CMK (cell line): ENCODE data around the gene NAA10.

Source experiments
- DNase-seq: peaks from one replicate; pipeline ENCODE4 v3.0.0-alpha.2; 2010; ENCODE audit warnings: low read depth

NAA10 gene

DNA sequence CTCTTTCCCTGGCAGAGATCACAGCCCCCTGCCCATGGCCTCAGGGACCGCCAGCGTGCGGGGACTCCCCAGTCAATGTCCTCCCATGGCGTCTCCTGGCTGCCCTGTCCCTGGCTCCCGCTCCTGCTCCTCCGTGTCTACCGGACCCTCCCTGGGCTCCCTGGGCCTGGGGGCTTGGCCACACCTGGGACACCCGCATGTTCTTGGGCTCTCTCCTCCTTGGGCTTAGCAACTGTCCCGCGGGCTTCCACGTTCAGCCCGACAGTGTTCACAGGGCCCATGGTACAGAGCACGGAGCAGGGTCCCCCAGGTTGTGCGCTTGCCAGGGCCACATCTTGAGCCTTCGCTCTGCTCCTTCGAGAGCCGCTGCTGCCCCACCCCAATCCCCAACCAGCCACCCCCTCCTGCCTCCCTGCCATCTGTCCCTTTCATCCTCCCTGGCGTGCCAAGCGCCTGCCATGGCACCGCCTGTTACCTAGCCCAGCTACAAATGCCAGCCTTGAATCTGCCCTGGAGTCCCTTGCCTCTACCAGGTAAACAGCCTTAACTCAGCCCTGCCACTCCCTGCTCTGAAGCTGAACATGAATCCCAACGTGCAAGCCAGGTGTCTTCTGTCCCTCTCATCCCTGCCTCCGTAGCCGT lies 26.5 kb downstream of the NAA10 start:
- no peak for DNase-seq

DNA sequence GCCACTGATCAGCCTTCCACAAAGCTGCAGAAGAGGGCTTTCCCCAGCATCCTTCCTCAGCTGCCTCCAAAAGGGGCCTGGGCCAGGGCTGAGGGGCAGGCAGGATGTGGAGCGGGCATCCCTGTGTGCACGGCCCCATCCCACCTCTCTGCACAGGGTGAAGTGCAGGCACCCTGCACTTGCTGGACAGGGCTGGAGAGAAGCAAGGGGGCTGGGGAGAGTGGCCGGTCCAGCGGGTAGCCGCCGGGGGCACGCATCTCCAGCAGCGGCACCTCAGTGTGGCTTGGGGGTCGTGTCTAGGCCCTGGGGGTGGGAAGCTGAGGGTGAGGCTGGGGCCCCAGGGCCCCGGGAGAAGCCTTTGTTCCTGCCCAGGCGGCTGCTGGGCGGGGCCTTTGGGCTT lies 27.4 kb downstream of the NAA10 start:
- DNase-seq: no peak

DNA sequence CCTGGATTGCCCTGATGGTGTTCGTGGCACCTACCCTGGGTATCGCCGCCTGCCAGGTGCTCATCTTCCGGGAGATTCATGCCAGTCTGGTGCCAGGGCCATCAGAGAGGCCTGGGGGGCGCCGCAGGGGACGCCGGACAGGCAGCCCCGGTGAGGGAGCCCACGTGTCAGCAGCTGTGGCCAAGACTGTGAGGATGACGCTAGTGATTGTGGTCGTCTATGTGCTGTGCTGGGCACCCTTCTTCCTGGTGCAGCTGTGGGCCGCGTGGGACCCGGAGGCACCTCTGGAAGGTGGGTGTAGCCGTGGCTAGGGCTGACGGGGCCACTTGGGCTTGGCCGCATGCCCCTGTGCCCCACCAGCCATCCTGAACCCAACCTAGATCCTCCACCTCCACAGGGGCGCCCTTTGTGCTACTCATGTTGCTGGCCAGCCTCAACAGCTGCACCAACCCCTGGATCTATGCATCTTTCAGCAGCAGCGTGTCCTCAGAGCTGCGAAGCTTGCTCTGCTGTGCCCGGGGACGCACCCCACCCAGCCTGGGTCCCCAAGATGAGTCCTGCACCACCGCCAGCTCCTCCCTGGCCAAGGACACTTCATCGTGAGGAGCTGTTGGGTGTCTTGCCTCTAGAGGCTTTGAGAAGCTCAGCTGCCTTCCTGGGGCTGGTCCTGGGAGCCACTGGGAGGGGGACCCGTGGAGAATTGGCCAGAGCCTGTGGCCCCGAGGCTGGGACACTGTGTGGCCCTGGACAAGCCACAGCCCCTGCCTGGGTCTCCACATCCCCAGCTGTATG lies 28.5 kb downstream of the NAA10 start:
- no peak for DNase-seq

DNA sequence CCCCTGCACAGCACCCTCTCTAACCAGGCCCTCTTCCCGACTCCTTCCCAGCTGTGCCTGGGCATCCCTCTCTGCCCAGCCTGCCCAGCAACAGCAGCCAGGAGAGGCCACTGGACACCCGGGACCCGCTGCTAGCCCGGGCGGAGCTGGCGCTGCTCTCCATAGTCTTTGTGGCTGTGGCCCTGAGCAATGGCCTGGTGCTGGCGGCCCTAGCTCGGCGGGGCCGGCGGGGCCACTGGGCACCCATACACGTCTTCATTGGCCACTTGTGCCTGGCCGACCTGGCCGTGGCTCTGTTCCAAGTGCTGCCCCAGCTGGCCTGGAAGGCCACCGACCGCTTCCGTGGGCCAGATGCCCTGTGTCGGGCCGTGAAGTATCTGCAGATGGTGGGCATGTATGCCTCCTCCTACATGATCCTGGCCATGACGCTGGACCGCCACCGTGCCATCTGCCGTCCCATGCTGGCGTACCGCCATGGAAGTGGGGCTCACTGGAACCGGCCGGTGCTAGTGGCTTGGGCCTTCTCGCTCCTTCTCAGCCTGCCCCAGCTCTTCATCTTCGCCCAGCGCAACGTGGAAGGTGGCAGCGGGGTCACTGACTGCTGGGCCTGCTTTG lies 29.2 kb downstream of the NAA10 start:
- DNase-seq: no peak

DNA sequence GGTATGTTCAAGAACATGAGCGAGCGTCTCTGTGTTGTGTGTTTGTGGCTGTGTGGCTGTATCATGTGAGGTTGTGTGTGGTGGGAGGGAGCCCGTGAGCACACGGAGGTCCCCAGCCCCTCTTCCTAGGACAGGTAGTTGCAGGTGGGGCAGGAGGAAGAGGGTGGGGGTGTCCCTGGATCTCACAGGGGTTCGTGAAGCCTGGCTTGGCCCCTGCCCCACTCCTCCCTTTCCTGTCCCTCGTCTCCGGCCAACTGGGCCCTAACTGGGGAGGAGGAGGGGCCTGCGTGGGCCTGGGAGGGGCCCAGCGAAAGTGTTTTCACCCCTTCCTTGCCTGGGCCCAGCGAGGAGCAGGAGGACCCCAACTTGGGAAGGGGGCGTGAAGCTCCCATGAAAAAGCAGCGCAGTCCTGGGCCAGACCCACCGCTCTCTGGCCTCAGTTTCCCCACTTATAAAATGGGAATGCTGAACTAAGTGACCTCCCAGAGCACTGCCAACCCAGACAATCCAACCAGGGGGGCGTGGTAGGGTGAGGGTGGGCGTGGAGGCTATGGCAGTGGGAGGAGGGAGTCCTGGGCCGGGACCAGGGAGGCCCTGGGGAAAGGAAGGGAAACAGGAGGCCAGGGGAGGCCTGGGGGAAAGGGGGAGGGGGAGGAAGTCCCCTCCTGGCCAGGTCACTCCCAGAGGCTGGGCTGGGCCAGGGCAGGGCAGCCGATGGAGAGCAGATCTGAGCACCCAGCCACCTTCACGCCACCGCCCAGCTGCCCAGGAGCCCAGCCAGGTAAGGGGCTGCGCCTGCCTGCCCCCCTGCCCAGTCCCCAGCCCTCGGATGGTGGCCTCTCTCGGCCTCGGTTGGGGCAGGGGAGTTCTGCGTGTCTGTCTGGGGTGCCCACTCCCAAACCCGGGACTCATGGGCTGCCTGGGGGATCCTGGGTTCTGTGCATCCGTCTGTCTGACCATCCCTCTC lies 30.6 kb downstream of the NAA10 start, which contains the start of gene AVPR2:
TSS of gene AVPR2 (plus strand) at position 683 of the 967 bp plus-strand sequence. CDS start 473 bp downstream, outside the sequence.
- DNase-seq: no peak

DNA sequence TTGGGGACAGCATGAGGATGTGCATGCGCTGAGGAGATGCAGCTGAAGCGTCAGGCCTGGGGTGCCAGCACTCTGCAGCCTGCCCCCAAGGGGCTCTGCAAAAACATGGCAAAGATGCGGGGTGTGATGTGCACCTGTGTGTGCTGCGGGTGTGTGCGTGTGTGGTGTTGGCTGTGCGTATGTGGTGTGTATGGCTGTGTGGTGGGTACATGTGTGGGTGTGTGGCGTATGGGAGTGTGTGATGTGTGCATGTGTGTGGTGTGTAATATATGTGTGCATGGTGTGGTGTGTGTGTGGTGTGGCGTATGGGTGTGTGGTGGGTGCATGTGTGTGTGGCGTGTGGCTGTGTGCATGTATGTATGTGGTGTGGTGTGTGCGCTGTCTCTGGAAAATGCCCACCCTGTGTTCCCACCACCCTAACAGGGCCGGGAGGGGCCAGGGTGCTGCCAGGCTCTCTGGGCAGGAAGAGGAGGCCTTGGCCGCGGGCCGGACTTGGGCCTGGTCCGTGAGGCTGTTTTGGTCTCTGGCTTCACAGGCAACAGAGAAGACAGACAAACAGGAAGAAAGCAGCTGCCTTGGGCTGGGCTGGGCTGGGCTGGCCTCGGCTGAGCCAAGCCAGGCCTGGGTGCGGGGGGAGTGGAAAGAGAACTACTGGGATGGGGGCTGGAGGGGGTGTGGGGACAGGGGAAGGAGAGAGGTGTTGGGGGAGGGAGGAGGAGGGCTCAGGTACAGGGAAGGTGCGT lies 31.4 kb downstream of the NAA10 start:
- DNase-seq: no peak

DNA sequence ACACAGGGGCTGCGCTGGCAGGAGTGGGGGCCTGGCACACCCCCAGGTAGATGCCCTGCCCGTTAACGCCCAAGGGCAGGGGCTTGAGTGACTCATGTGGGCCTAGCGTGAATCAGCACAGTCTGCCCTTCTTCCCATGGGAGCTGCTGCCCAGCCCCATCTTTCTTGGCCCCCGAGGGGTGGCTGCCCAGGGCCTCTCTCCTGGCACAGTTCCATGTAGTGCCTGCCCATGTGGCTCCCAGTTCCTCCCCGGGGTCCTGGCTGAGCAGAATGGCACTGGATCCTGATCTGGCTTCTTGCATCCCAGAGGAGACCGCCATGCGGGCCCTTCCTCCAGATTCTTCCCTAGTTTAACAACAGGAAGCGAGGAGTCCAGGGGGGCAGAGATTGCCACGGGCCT lies 32.5 kb downstream of the NAA10 start:
- no peak for DNase-seq

DNA sequence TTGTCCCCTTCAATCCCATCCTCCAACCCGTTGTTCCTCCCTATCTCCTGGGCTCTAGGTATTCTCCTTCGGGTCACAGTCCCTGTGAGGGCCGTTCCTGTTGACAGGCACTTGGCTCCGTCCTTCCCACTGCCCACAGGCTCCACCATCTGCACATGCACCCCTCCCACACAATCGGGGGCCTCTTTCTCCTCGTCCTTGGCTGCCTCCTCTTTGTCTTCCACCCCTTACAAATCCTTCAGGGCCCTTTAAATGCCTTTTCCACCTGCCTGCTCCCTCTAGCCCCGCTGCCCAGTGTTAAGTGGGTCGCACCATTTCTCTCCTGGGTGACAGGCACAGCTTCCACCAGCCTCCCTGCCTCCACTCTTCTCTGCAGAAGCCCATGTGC lies 33.1 kb downstream of the NAA10 start:
- no peak for DNase-seq

DNA sequence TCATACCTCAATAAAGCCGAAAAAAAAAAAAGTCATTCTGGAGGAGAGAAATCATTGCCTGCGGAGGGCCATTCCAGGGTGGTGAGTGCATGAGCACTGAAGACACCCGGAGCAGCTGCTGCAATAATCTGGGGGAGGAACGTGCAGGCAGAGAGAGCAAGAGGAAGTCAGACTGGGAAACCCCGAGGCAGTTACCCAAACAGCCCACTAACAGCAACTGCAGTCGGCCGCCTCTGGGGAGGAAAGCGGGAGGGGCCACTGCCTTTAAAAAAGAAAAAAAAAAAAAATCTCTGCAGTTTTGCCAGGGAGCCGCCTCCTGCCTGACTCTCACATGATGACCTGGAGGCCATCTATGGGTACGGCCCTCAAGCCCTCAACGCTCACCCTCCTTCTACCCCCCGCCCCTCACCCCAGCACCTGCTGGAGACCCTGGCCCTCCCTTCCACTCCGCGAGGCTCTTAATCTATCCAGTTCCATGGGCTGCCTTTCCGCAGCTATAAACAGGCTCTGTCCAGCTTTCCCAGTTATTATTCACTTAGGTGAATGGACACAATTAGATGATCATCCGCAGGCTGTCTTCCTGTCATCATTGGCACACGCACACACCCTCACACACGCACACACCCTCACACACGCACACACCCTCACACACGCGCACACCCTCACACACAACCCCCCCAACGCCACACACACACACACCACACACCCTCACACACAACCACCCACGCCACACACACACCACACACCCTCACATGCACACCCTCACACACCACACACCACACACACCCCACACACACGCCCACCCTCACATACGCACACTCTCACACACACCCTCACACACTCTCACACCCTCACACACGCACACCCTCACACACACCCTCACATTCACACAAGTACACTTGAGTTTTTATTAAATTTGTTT lies 33.7 kb downstream of the NAA10 start:
- DNase-seq: no peak

DNA sequence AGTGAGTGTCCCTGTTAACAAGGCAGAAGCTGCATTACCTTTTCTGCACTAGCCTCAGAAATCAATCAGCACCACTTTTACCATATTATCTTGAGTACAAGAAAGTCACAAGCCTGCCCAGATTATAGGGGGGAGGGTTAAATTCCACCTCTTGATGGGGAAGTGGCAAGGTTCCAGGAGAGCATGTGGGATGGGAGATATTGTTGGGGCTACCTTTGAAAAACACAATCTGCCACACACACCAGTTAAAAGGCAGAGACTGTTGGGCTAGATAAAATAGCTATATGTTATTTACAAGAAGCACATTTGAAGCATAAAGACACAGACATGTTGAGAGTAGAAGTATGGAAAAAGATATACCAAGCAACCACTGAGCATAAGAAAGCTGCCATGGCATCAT lies 36.9 kb downstream of the NAA10 start:
- no peak for DNase-seq

DNA sequence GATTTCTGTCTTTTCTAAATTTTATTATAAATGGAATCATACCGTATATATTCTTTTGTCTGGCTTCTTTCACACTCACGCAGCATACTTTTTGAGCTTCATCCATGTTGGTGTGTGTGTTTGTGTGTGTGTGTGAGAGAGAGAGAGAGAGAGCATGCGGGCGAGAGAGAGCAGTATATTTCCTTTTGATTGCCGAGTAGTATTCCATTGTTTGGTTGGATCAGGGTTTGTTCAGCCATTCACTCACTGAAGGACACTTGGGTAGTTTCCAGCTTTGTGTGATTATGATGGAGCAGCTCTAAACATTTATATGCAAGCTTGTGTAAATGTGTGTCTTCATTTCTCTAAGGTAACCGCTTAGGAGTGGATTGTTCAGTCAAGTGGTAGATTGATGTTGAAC lies 45.7 kb downstream of the NAA10 start:
- no peak for DNase-seq

DNA sequence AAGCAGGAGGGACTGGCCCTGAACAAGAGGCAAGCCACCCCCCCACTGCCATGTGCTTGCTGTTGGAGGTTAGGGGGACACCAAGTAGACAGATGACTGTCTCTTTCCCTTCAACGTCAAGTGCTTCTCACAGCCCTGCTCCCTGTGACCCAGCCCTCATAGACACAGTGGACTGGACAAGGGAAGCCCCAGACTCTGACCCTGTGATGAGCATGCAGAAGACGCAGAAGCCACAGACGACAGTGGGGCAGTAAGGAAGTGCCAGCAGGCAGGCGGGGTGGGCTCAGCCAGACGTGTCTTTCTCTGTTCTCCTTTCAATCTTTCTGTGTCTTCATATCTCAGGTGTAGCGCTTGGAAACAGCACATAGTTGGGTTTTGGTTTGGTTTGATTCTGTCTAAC lies 46.5 kb downstream of the NAA10 start:
- no peak for DNase-seq

DNA sequence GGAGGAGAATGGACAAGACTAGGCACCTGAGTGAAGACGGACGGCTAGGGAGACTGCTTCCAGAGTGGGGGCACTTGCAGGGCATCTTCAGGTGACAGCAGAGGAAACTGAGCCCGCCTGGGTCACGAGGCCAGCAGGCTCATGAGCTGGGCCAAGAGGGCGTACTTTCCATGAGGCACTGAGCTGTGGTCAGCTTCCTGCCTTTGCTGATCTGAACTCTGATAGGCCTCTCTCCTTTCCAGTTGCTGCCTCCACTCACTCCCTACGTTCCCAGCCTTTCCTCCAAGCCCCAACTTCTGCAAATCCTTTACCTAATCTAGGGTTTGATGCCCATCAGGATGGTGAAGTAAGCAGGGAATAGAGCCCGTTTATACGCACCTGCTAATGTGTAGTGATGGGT lies 47.5 kb downstream of the NAA10 start:
- no peak for DNase-seq

DNA sequence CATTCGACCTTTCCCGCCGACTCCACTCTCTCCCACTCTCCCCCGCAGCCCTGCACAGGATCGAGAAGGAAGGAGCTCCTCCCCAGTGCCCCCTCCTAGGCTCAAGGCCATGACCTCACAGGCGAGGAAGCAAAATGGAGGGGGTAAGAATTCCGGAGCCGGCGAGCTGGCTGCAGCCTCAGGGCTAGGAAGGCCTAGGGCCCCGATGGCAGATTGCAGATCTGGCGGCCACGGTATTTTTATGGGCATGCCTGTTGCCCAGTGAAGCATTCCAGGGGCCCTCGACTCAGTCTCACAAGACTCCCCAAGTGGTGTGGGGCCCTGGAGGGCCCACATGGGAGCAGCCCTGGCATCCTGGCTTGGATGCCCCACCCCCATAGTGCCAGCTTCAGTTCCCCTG lies 47.9 kb downstream of the NAA10 start:
- no peak for DNase-seq

DNA sequence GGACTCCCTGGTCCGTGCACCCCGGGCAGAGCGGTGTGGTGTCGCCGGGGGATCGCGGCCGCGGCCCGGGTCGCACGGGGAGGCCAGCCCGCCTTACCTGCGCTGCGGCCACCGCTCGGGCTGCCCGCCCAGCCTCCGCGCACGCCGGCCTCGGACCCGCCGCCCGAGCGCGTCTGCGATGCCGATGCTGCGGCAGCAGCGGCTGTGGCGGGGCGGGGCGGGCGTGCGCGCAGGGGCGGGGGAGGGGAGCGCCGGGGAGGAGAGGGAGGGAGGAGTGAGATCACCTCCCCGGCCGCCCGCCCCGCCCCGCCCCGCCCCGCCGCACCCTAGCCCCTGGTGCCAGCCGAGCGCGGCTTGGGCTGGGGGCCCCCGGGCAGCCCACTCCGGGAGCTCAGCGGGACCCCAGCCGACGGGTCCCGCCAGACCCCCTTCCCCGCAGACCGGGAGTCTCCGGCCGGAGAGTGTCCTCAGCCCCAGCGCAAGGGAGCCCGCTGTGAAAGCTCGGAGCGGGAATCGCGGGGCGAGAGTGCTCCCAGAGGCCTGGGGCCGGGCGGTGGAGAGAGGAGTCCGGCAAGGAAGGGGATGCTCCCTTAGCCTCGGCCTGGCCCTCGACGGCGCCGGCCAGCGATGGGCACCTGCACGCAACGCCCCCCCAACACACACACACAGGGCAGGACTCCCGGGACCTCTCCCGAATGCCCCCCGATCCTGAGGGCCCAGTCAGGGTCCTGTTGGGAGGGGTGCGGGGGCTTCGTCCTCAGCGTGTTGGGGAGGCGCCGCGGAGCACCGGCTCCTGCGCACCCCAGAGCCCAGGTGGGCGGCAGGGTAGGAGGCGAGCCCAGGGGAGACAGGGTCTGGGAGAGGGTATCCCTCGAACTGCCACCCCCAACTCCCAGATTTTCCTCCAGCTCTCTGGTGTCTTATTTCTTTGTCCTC lies 48.6 kb downstream of the NAA10 start, which contains the start of gene L1CAM:
TSS of gene L1CAM (minus strand) at position 206 of the 936 bp plus-strand sequence. CDS start 10,337 bp downstream, outside the sequence.
- DNase-seq: no peak

DNA sequence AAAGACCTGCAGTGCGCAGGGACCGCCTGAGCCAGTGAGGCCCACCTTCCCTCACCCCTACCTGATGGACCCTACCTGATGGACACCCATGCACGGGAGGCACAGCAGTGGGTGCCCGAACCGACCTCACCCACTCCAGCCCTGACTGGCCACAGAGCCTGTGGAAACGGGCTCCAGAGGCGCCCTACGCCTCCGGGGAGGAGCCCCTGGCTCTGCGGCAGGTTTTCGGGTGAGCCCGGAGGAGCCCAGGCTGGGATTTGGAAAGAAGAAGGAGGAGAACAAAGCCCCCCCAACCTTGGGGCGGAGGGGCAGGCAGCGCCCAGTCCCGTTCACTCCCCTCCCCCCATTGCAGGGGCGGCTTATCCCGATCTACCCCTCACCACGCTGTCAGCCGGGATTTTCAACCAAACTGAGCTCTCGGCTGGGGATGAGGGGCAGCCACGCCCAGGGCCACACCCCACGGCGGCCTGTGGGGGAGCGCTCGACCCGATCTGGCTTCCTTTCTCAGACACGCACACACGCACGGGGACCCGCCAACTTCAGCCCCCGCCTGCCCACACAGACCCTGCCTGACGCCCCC lies 49.5 kb downstream of the NAA10 start:
- DNase-seq: no peak

DNA sequence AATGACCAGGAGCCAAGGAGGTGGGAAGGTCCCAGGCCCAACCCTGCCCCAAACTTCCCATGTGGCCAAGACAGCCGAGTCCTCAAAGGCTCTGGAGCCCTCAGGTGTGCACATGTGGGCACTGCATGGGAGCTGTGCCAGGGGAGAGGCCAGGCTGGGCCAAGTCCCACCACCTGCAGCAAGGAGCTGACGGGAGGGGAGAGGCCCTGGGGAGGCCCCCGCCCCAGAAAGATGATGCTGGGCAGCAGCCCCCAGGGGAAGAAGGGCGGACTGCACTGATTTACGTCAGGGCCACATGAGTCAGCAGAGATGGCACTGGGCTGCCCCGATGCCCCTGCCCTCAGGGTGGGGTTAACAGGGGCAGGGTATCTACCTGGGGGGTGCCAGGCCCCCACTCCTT lies 50.2 kb downstream of the NAA10 start:
- no peak for DNase-seq

DNA sequence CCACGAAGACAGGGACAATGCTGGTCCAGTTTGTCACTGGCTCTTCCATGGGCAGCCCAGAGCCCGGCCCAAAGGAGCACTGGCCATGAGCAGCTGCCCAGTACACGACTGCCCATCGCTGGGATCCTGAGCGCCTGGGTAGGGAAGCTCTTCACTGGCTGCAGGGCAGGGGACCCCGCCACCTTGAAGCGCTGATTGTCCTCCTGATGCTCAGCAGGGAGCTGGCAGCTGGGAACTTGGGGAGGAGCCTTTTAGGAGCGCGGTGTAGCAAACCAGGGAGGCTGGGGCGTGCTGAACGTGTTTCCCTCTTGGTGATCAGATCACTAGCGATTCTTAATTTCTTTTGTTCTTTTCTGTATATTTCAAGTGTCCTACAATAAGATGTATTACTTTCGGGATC lies 50.7 kb downstream of the NAA10 start:
- no peak for DNase-seq
